Measurements from ENCODE around the gene AUNIP. TPM values are rescaled to one million over a fixed set of nuclear protein-coding genes. Genes with fewer than 3 reads are reported as not detected.

AUNIP gene
- total RNA-seq, 2 experiments from 2014 or later = 6.7 to 8.1 TPM

- no peaks in the 10 kb centered on the region for H3K9me3 Mint-ChIP-seq
- peaks cover 12% of the 10 kb centered on the region for H3K4me1 Mint-ChIP-seq
- DNase-seq = no peak
- no peaks in the 10 kb centered on the region for H3K27me3 Mint-ChIP-seq
- CTCF ChIA-PET = interaction anchor here (1.0 to 1.8 kb wide), 4 partner anchors 11 to 289 kb away, joined by 3 to 4 read pairs (median 4); no protein-coding TSS in a partner anchor
- H3K4me3 Mint-ChIP-seq = no peak overlapping the region
- POLR2A ChIA-PET = no interaction called here
- H3K36me3 Mint-ChIP-seq (ENCODE audit: low read depth) = peaks cover 68% of the 10 kb centered on the region
- no peak overlapping the region for H3K27ac Mint-ChIP-seq
Measured at GRCh38 chr1:25831569-25832196, 27.6 kb downstream of the AUNIP start.

DNA sequence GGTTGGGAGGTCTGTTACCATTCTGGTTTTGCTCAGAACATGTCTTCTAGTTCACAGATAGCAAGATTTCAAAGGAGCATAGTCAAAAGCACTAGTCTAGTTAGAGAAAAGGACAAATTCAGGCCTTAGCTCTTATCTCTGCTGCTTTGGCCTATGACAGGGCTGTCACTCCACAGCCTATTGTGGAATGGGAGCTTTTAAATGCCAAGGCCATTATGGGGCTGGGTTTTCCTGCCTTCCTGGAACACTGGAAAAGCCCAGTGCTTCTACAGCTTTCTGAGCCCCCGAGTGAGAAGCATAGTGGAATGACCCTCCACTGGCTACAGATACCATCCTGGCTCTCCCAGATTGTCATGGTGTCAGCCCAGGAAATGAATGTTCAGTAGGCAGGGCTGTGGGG, 30.2 kb downstream of the AUNIP start:
- ChIA-PET POLR2A (no interaction called here), CTCF (interaction anchor here (0.6 to 1.5 kb wide), 3 partner anchors 18 to 205 kb away, joined by 3 to 4 read pairs (median 3); no protein-coding TSS in a partner anchor)
- Mint-ChIP-seq H3K27ac (no peak overlapping the region), H3K36me3 (ENCODE audit: low read depth) (peaks cover 57% of the 10 kb centered on the region), H3K4me1 (peaks cover 12% of the 10 kb centered on the region), H3K27me3 (no peaks in the 10 kb centered on the region), H3K4me3 (no peak overlapping the region), H3K9me3 (no peaks in the 10 kb centered on the region)
- no peak for DNase-seq

DNA sequence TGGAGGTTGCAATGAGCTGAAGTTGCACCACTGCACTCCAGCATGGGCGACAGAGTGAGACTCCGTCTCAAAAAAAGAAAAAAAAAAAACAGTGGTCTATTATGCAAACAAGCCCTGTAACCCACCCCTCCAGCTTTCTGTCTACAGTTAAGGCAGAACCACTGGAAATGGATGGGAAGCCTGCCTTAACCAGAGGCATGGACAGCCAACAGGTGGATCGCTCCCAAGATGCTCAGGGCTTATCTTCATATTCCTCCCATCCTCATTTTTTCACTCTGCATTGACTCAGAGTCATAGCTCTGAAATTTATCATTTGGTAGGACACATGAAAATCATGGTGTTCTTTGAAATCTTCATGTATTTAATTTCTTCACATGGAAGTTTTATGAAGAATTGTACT, 30.8 kb downstream of the AUNIP start:
- no peaks in the 10 kb centered on the region for H3K9me3 Mint-ChIP-seq
- peak overlapping the region; percentile 6 for H3K27ac Mint-ChIP-seq
- POLR2A ChIA-PET = no interaction called here
- no peak overlapping the region for H3K4me3 Mint-ChIP-seq
- H3K27me3 Mint-ChIP-seq = no peaks in the 10 kb centered on the region
- H3K36me3 Mint-ChIP-seq (ENCODE audit: low read depth) = peaks cover 54% of the 10 kb centered on the region
- CTCF ChIA-PET = interaction anchor here (0.6 to 1.0 kb wide), 2 partner anchors 19 to 59 kb away, joined by 3 read pairs; no protein-coding TSS in a partner anchor
- peaks cover 12% of the 10 kb centered on the region for H3K4me1 Mint-ChIP-seq
- no peak for DNase-seq

- Mint-ChIP-seq H3K4me1 (peaks cover 10% of the 10 kb centered on the region), H3K4me3 (no peak overlapping the region), H3K27ac (no peak overlapping the region), H3K36me3 (ENCODE audit: low read depth) (peaks cover 43% of the 10 kb centered on the region), H3K27me3 (no peaks in the 10 kb centered on the region), H3K9me3 (no peaks in the 10 kb centered on the region)
- POLR2A ChIA-PET = no interaction called here
- CTCF ChIA-PET = no interaction called here
- no peak for DNase-seq
Measured at GRCh38 chr1:25826571-25826970, 32.7 kb downstream of the AUNIP start.

GRCh38 chr1:25825605-25826004, 33.7 kb downstream of the AUNIP start:
- ChIA-PET POLR2A (interaction anchor here (0.6 kb wide), 1 partner anchor 395 kb away, joined by 3 read pairs; no protein-coding TSS in a partner anchor), CTCF (interaction anchor here (0.6 to 1.9 kb wide), 3 partner anchors 9 to 172 kb away, joined by 3 to 4 read pairs (median 3); partner anchors contain the start of gene PAFAH2)
- peaks cover 16% of the 10 kb centered on the region for H3K4me1 Mint-ChIP-seq
- H3K27me3 Mint-ChIP-seq = no peaks in the 10 kb centered on the region
- H3K27ac Mint-ChIP-seq = no peak overlapping the region
- H3K9me3 Mint-ChIP-seq = no peaks in the 10 kb centered on the region
- no peak for DNase-seq
- H3K4me3 Mint-ChIP-seq = no peak overlapping the region
- peaks cover 39% of the 10 kb centered on the region for H3K36me3 Mint-ChIP-seq (ENCODE audit: low read depth)

- Mint-ChIP-seq H3K27ac (peak overlapping the region; percentile 93), H3K36me3 (ENCODE audit: low read depth) (peaks cover 10% of the 10 kb centered on the region), H3K27me3 (no peaks in the 10 kb centered on the region), H3K4me1 (peaks cover 41% of the 10 kb centered on the region), H3K9me3 (no peaks in the 10 kb centered on the region), H3K4me3 (peak overlapping the region; percentile 88)
- POLR2A ChIA-PET = no interaction called here
- CTCF ChIA-PET = interaction anchor here (1.4 to 1.5 kb wide), 2 partner anchors 10 to 18 kb away, joined by 3 read pairs; no protein-coding TSS in a partner anchor
- no peak for DNase-seq
Measured at GRCh38 chr1:25821630-25822091, 37.6 kb downstream of the AUNIP start.

GRCh38 chr1:25821112-25821476, 38.2 kb downstream of the AUNIP start:
- Mint-ChIP-seq H3K27ac (peak overlapping the region; percentile 93), H3K27me3 (no peaks in the 10 kb centered on the region), H3K4me3 (peak overlapping the region; percentile 88), H3K9me3 (no peaks in the 10 kb centered on the region), H3K4me1 (peaks cover 45% of the 10 kb centered on the region), H3K36me3 (ENCODE audit: low read depth) (peaks cover 8% of the 10 kb centered on the region)
- ChIA-PET POLR2A (no interaction called here), CTCF (interaction anchor here (1.3 to 1.5 kb wide), 2 partner anchors 11 to 34 kb away, joined by 3 to 4 read pairs; no protein-coding TSS in a partner anchor)
- no peak for DNase-seq

DNA sequence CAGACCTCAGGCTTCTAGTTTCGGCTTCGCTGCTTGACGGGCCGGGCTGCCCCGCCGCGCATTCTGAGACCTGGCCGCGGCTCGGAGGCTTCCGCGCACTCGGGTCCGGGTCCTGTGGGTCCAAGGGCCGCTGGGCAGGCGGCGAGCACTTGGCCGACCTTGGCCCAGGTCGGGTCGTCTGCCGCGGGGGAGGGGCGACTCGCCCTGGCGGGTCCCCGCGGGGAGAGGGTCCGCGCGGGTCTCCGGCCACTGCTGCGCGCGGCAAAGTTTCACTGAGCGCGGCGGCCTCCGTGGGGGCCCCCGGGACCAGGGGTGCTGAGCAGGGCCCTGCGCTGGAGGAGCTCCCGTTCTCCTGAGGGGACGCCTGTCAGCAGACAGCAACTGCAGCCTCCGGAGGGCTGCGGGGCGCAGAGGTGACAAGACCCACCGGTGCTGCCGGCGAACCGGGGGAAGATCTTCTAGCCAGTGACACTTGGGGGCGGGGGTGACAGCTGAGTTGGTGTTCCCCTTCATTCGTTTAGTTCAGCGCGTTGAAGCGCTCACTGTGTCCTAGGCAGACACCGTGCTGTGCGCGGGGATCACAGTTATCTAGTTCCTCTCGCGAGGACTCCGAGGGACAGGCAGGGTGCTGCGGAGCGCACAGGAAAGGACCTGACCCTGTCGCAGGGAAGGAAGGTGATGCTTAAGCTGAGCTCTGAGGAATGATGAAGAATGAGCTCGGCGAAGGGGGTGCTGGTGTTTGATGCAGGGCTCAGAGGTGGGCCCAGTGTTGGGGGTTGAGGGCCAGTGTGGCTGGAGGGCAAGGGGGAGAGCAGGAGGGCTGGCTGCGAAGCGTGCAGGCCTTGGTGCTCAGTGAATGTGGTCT, 38.8 kb downstream of the AUNIP start:
- peak overlapping the region; percentile 95 for H3K4me3 Mint-ChIP-seq
- H3K27ac Mint-ChIP-seq = peak overlapping the region; percentile 93
- peaks cover 7% of the 10 kb centered on the region for H3K36me3 Mint-ChIP-seq (ENCODE audit: low read depth)
- H3K9me3 Mint-ChIP-seq = no peaks in the 10 kb centered on the region
- ChIA-PET POLR2A (interaction anchor here (0.6 to 1.1 kb wide), 4 partner anchors 19 to 588 kb away, joined by 3 to 4 read pairs (median 3); partner anchors contain the start of gene SYF2), CTCF (interaction anchor here (1.0 to 1.7 kb wide), 7 partner anchors 9 to 177 kb away, joined by 3 to 6 read pairs (median 4); partner anchors contain the start of genes PAFAH2 and SELENON)
- peak; percentile 87 for DNase-seq
- no peaks in the 10 kb centered on the region for H3K27me3 Mint-ChIP-seq
- peaks cover 45% of the 10 kb centered on the region for H3K4me1 Mint-ChIP-seq

DNA sequence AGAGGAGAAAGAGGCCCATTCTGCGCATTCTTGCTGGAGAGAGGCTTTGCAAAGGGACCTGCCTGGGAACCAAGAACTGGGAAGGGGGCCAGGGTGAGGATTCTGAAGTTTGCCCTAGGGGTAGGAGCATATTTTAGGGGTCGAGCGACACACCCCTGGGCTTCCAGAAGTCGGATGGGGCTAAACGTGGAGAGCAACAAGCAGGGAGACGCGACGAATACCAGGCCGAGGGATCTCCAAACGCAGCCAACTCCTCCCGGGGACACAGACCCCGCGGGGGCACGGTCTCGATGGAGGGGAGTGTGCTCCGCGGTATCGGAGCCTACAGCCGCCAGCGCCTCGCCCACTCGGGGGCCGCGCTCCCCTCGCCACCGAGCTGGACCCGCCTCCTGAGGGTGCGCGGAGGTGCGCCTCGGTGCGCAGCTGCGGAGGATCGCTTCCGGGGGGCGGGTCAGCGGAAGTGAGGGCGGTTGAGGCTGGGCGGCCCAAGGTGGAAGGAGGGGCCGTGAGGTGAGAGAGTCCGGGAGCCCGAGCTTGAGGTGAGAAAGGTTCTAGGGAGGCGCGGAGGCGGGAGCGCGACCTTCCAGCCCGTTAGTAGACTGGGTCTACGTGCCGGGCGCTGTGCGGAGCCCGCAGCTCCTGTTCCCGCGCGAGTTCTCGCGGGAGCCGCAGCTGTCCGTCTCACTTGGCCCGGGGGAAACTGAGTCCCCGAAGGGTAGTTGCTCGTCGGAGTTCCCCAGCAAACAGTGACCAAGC, 39.6 kb downstream of the AUNIP start, which contains the start of gene MTFR1L:
TSS of gene MTFR1L (plus strand) at position 464 of the 756 bp plus-strand sequence. CDS start 3,151 bp downstream, outside the sequence.
- peak within 1 kb of the TSS; percentile 95 for H3K4me3 Mint-ChIP-seq
- peaks cover 7% of the 10 kb centered on the region for H3K36me3 Mint-ChIP-seq (ENCODE audit: low read depth)
- no peaks in the 10 kb centered on the region for H3K9me3 Mint-ChIP-seq
- H3K4me1 Mint-ChIP-seq = peaks cover 45% of the 10 kb centered on the region
- H3K27me3 Mint-ChIP-seq = no peaks in the 10 kb centered on the region
- ChIA-PET CTCF (interaction anchor here (0.6 to 1.7 kb wide), 11 partner anchors 9 to 332 kb away, joined by 3 to 6 read pairs (median 4); partner anchors contain the start of genes PAFAH2 and SELENON), POLR2A (interaction anchor here (0.6 to 1.1 kb wide), 3 partner anchors 177 to 588 kb away, joined by 3 to 4 read pairs (median 3); partner anchors contain the start of gene SYF2)
- peak within 1 kb of the TSS; percentile 93 for H3K27ac Mint-ChIP-seq
- peak; percentile 95 for DNase-seq

DNA sequence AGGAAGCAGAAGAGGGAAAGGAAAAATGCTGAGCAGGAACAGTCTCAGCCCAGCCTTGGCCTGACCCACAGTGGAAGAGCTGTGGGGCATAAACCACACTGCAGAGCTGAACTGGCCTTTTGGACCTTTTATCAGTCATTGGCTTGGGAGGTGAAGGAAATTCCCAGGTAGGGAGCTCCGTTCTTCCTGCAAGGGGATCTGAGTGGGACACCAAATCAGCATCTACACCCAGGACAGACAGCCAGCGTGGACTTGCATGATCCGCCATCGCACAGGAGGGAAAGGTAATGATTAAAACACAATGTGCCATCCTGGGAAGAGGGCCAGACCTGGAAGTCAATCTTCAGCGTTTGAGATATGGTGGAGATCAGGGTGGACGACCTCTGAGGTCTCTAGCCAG, 40.7 kb downstream of the AUNIP start:
- Mint-ChIP-seq H3K27ac (peak overlapping the region; percentile 92), H3K4me1 (peaks cover 45% of the 10 kb centered on the region), H3K36me3 (ENCODE audit: low read depth) (peaks cover 7% of the 10 kb centered on the region), H3K9me3 (no peaks in the 10 kb centered on the region), H3K4me3 (peak overlapping the region; percentile 95), H3K27me3 (no peaks in the 10 kb centered on the region)
- no peak for DNase-seq
- CTCF ChIA-PET = interaction anchor here (0.8 to 1.7 kb wide), 4 partner anchors 103 to 331 kb away, joined by 3 to 4 read pairs (median 4); no protein-coding TSS in a partner anchor
- POLR2A ChIA-PET = no interaction called here

DNA sequence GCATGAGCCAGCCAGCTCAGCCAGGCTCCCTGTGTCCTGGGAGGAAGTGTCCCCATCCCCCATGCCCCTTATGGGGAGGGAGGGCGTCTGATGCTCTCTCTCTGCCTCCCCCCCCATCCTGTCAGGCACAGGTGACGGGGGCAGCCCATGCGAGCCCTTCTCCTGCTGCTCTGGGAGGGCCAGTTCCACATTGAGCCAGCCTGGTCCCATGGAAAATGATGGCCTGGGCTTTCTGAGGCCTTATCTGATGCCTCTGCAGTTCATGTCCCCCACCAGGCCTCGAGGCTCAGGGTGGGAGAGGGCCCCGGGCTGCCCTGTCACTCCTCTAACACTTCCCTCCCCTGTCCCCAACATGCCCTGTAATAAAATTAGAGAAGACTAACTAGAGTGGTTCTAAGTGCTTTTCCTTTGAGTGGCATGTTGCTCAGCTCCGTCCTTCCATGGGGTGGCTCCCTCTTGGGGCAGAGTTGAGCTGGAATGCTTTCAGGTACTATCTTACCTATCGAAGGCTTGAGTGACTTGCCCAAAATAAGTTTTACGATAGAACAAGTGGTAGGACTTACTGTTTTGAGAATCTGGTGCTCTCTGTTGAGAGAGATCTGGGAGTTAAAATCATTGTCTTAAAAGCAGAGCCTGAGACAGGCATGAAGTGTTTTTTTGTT, 41.3 kb downstream of the AUNIP start:
- peaks cover 7% of the 10 kb centered on the region for H3K36me3 Mint-ChIP-seq (ENCODE audit: low read depth)
- peak overlapping the region; percentile 95 for H3K4me3 Mint-ChIP-seq
- H3K4me1 Mint-ChIP-seq = peaks cover 45% of the 10 kb centered on the region
- no peak for DNase-seq
- H3K27ac Mint-ChIP-seq = peak overlapping the region; percentile 70
- no peaks in the 10 kb centered on the region for H3K27me3 Mint-ChIP-seq
- CTCF ChIA-PET = no interaction called here
- POLR2A ChIA-PET = no interaction called here
- H3K9me3 Mint-ChIP-seq = no peaks in the 10 kb centered on the region
